Colonic mucosa (tissue), 4 donors: ENCODE data around the gene RFX4. TPM values are rescaled to one million over a fixed set of nuclear protein-coding genes. Genes with fewer than 3 reads are reported as not detected.

Source experiments
- DNase-seq: peaks from one replicate; pipeline ENCODE4 v3.0.0-alpha.2; 2020
- H3K27ac ChIP-seq: fragments of 200-600 bp; one replicate; pipeline ENCODE4 v1.8.0; 2021
- H3K27me3 ChIP-seq: fragments of 200-600 bp; one replicate; pipeline ENCODE4 v1.8.0; 2021
- H3K36me3 ChIP-seq: fragments of 200-600 bp; one replicate; pipeline ENCODE4 v1.8.0; 2021
- H3K4me1 ChIP-seq: fragments of 200-600 bp; one replicate; pipeline ENCODE4 v1.8.0; 2021; ENCODE audit warnings: mild to moderate bottlenecking
- H3K4me3 ChIP-seq: fragments of 200-600 bp; one replicate; pipeline ENCODE4 v1.8.0; 2021
- H3K9ac ChIP-seq, 2 donors: one replicate each; pipeline ENCODE4 v1.7.0; 2013; ENCODE audit warnings: control low read depth in 2 of 2, low read depth in 2 of 2, low read length in 2 of 2
- H3K9me3 ChIP-seq: fragments of 200-600 bp; one replicate; pipeline ENCODE4 v1.8.0; 2021
- intact Hi-C: fragments of 100-400 bp; cut with DNase I; formaldehyde crosslinking; loops from one replicate; pipeline ENCODE4 v1.14.1; 2022
- total RNA-seq, 2 donors: library from RNA; stranded (reverse); fragmentation: NEBNext Ultra II Directional in 1 of 2; extraction: Animal tissue kit (Norgen Biotek cat#: 25700) in 1 of 2; gene quantifications; one replicate each; pipeline ENCODE4 v1.2.1, GENCODE V29; 2021
- TF ChIP-seq, protein P1 (sequence below): fragments of 200-600 bp; IDR thresholded peaks from one replicate; pipeline ENCODE4 v1.8.0; 2022; ENCODE audit warnings: antibody characterized with exemption, mild to moderate bottlenecking
- donor health status: healthy.
- donor health status: DM: no; HTN: no; CAD: no.
- donor health status: DM: no; HTN: no; CAD: no.

The RFX4 gene
- total RNA-seq, 2 donors from 2014 or later: not detected

DNA sequence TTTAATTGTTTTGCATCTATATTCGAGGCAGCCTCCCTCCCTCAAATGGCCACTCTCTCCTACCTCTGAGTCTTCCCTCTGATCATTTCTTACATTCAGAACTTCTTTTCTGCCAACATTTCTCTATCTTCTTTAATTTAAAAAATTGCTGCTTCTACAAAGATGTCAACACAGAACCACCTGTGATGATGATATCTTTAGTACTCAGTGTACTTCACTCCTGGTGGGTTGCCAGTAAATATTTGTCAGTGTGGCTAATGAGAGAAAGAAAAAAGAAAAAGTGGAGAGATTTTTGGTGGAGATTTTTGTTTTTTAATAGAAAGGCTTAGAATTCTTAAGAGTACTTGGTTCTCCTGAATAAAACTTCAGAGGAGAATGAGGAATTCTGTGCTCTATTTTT is 199.8 kb downstream of the RFX4 start:
- H3K27me3 ChIP-seq: no peaks in the 10 kb centered on the region
- TF ChIP-seq, protein P1, sequence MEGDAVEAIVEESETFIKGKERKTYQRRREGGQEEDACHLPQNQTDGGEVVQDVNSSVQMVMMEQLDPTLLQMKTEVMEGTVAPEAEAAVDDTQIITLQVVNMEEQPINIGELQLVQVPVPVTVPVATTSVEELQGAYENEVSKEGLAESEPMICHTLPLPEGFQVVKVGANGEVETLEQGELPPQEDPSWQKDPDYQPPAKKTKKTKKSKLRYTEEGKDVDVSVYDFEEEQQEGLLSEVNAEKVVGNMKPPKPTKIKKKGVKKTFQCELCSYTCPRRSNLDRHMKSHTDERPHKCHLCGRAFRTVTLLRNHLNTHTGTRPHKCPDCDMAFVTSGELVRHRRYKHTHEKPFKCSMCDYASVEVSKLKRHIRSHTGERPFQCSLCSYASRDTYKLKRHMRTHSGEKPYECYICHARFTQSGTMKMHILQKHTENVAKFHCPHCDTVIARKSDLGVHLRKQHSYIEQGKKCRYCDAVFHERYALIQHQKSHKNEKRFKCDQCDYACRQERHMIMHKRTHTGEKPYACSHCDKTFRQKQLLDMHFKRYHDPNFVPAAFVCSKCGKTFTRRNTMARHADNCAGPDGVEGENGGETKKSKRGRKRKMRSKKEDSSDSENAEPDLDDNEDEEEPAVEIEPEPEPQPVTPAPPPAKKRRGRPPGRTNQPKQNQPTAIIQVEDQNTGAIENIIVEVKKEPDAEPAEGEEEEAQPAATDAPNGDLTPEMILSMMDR: no peak
- no peak for DNase-seq
- H3K4me3 ChIP-seq: no peak overlapping the region
- H3K36me3 ChIP-seq: no peaks in the 10 kb centered on the region
- no peaks in the 10 kb centered on the region for H3K9me3 ChIP-seq
- H3K9ac ChIP-seq: no peak overlapping the region
- H3K27ac ChIP-seq: no peak overlapping the region
- intact Hi-C loops: no loop called here
- no peaks in the 10 kb centered on the region for H3K4me1 ChIP-seq

DNA sequence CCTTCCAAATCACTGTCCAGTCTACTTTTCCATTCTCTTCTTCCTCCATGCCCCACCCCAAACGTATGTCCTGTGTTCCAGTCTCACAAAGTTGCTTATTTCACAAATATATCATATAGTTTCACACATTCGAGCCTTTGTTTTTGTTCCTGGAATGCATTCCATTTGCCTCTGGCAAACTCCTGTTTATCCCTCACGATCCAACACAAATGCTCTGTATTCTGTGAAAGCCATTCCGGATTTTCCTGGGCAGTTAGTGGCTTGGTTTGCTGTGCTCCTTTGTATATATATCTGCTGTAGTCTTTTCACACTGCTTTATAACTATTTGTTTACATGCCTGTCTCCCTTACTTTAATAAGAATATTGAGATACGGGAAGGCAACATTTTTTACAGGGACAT is 200.7 kb downstream of the RFX4 start:
- Histone ChIP-seq H3K27ac (no peak overlapping the region), H3K4me1 (no peaks in the 10 kb centered on the region), H3K27me3 (no peaks in the 10 kb centered on the region), H3K9ac (no peak overlapping the region), H3K36me3 (no peaks in the 10 kb centered on the region), H3K4me3 (no peak overlapping the region), H3K9me3 (no peaks in the 10 kb centered on the region)
- DNase-seq: no peak
- TF ChIP-seq, protein P1: no peak
- intact Hi-C loops: no loop called here

DNA sequence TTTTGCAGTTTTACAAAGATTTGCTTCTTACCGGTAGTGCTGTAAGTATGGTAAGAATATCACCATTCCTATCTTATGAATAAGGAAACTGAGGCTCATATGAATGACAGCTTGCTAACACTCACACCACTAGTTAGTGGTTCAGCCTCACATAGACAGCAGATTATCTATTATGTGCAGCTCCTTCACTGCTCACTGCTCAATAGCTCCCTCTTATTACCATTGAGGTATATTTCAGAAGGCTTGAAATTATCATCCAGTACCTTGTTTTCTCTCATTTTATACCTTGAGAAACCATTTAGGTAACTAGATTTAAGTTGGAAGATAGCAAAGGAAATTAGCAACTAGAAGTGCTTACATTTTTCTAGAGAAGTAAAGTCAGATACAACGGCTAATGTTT is 207.2 kb downstream of the RFX4 start:
- Histone ChIP-seq H3K4me3 (no peak overlapping the region), H3K27me3 (no peaks in the 10 kb centered on the region), H3K36me3 (no peaks in the 10 kb centered on the region), H3K9ac (no peak overlapping the region), H3K27ac (no peak overlapping the region), H3K9me3 (no peaks in the 10 kb centered on the region), H3K4me1 (no peaks in the 10 kb centered on the region)
- intact Hi-C loops: no loop called here
- no peak for DNase-seq
- TF ChIP-seq, protein P1: no peak

DNA sequence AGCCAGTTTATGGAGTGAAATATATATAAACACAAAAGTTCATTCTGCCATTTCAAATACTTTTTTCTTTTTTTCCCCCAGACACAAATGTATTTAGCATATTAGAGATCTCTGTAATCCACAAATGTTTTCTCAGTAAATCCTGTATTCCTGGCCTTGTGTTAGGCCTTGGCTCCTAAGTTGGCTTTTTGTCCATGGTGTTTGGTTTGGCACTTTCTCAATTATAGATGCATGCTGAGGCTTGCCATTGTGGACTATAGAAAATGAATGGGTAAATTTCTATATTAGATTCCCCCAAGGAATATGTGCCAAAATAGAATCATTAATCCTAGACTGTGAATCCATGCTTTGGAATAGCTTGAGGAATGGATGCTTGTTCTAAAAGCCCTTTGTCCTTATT is 208.7 kb downstream of the RFX4 start:
- no peak overlapping the region for H3K9ac ChIP-seq
- intact Hi-C loops: no loop called here
- no peaks in the 10 kb centered on the region for H3K27me3 ChIP-seq
- H3K27ac ChIP-seq: no peak overlapping the region
- no peaks in the 10 kb centered on the region for H3K36me3 ChIP-seq
- H3K4me1 ChIP-seq: no peaks in the 10 kb centered on the region
- no peak for DNase-seq
- TF ChIP-seq, protein P1: no peak
- no peak overlapping the region for H3K4me3 ChIP-seq
- H3K9me3 ChIP-seq: no peaks in the 10 kb centered on the region

DNA sequence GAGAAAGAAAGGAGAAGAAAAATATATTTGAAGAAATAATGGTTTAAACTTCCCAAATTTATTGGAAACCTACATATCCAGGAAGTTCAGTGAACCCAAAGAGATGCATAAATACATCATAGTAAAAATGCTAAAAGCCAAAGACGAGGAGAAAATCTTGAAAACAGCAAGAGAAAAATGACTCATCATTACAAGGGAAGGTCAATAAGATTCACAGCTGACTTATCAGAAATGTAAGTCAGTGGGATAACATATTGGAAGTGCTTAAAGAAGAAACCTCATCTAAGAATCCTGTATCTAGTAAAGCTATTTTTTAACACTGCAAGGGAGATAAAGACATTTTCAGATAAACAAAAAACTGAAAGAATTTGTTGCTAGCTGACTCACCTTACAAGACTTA is 211.6 kb downstream of the RFX4 start:
- Histone ChIP-seq H3K27me3 (no peaks in the 10 kb centered on the region), H3K27ac (no peak overlapping the region), H3K36me3 (no peaks in the 10 kb centered on the region), H3K4me3 (no peak overlapping the region), H3K9me3 (no peaks in the 10 kb centered on the region), H3K4me1 (no peaks in the 10 kb centered on the region), H3K9ac (no peak overlapping the region)
- TF ChIP-seq, protein P1: no peak
- intact Hi-C loops: no loop called here
- DNase-seq: no peak
